GM21825 (cell line): ENCODE results near the gene NAE1.
"Not testable (repeated sequence)": the region's sequence is repeated elsewhere in the genome, so short reads cannot be mapped to it uniquely, and the experiment has no call there.

Source experiments
- ATAC-seq: cut with Tn5 transposase; IDR thresholded peaks from one replicate; pipeline ENCODE4 v1.9.1; 2021; ENCODE audit warnings: mild to moderate bottlenecking, moderate library complexity; ENCODE audit not compliant: unreplicated experiment

The NAE1 gene

DNA sequence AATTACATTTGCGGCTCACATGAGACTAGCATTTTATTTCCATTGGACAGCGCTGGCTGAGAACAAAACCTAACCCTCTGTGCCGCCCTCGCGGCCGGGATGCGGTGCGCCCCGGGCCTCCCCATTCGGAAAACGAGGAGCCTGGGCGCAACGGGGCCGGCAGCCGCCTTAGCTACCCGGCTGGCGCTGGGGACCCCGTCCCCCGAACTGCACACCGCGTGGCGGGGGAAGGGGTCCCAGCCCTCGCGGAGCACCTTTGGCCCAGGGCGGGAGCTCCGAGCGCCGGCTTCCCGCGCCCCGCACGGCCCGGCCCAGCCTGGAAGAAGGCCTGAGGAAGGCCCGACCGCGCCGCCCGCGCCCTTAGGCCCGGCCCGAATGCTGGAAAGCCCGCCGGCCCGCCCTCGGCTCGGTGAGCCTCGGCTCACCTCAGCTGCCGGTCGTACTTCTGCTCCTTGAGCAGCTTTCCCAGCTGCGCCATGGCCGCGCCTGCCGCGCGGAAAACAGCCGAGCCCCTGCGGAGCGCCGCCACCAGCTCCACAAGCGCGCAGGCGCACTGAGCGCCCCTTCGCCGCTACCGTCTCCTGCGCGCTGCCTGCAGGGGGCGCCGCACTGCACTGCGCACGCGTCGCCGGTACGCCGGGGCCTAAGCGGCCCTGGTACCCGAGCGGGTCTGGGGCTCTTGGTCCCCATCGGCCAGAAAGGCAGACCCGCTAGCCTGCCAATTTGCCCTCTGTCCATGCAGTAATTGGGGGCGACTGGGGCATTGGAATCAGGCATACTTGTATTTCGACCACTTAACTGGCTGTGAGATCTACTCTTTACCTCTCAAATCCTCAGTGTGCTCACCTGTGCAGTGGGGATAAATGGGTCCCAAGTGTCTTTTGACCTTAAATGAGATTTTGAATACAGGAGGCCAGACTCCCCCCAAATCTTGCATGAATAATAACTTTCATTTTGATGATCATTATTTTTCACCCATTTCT lies at the start of gene NAE1:
NAE1 (minus strand) TSS at position 555 of the 983 bp plus-strand sequence; CDS start at position 478, 77 bp downstream.
- peak; percentile 85 for ATAC-seq

DNA sequence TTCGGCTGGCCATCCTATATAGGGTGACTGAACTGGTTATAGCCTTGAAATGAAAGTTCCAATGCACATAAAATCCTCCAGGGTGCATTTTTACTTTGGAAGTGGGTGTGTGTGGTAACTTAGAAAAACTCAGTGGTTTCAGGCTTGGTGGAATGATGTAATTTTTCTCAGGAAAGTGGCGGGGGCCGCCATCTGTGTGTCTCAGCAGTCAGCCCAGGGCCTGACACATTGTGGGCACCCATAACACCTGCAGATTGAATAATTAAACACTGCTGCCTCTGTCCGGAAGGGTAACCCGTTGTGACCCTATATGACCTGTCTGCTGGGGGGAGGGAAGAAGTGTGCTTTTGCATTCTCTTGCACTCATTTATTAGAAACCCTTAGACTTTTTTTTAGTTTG lies 47.3 kb upstream of the NAE1 start:
- peak; percentile 26 for ATAC-seq

DNA sequence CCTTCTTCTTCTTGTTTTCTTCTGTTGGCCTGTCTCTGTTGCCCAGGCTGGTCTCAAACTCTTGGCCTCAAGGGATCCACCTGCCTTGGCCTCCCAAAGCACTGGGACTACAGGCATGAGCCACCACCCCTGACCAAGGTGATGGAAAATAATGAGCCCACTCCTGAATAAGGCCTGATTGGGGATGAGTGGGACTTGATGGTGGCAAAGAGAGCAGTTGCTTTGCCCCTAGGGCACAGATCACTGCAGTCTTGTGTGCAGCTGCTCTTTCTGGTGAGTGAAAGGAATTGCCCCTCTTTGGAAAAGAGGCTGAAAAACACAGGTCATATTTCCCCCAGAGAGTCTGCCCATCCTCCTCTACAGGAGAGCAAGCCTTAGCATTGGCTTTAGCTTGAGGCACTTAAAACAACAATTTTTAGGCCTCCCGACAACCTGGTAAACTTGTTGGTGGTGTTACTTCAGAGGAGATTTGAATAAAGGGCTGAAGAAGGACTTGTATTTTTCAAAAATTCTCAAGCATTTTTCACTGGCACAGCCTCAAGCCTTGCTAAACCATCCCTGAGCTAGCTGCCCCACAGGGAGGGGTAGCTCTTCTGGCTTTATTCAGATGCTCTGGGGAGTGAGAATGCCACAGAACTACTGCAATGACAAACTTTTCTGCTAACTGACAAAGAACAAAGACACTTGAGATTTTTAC lies 43.5 kb upstream of the NAE1 start:
- ATAC-seq, result no peak

DNA sequence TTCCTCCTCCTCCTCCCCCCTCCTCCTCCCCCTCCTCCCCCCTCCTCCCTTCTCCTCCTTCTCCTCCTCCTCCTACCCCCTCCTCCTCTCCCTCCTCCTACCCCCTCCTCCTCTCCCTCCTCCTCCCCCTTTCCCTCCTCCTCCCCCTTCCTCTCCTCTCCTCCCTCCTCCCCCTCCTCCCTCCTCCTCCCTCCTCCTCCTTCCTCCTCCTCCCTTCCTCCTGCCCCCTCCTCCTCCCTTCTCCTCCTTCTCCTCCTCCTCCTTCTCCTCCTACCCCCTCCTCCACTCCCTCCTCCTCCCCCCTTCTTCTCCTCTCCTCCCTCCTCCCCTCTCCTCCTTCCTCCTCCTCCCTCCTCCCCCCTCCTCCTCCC lies 42.9 kb upstream of the NAE1 start:
- ATAC-seq, result no peak

DNA sequence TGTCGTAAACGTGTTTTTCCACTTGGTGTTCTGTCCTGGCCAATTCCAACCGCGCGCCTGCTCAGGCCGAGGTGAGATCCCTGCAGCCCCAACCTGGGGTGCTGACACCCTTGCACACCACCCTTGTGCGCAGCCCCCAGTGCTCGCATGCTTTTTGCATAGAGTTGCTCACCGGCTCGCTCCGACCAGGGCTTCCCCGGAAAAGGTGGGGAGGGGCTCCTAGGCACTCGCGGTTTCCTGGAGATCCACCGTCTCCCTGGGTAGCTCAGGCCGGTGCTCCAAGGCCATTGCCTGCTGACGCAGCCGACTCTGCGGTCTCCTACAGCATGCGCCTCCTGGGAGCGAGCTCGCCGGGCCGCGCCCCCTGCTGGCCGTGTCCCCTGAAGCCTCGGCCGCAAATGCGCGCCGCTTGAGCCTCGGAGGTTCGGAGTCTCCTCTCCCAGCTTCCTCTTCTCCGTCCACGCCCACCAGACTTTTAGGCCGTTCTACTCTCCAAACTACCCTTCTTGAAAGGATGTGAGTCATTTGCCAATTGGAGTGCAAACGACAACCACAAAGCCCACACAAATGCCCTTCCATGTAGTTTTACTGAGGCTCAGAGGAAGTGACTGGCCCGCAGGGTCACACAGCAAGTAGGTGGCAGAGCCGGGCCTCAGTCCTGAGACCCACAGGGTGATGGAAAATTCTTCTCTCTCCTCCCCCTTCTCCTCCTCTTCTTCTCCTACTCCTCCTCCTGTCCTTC lies 42.3 kb upstream of the NAE1 start:
- ATAC-seq, result peak; percentile 87

DNA sequence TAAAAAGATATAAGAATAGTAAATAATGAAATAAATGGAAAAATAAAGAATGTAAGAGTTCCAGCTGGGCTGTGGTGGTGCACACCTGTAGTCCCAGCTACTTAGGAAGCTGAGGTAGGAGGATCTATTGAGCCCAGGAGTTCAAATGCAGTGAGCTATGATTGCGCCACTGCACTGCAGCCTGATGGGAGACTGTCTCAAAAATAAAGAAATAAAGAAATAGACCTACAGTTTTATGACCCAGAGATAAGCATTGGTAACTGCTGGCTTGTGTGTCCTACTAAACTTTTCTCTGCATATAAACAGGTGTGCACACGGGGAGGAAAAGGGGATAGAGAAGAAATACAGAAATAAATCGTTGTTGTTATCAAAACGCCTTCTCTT lies 41.8 kb upstream of the NAE1 start:
- ATAC-seq, result no peak

DNA sequence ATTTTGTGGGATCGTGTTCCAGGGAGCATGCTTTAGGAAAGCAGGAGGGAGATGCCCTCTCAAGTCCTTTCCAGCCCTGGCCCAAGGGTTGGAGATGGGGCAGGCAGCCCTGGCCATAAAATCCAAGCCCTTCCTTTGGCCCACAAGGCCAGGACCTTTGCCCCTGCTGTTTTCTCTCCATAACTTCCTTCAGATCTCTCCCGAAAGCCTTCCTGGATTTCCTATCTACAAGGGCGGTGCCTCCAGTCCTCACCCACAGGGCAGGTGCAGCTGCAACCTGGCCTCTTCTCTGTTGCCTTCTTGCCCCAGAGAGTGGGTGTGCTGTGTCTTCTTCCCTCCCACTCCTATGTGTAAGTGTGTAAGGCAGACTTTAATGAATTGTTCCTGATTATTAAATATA lies 41.1 kb upstream of the NAE1 start:
- no peak for ATAC-seq

DNA sequence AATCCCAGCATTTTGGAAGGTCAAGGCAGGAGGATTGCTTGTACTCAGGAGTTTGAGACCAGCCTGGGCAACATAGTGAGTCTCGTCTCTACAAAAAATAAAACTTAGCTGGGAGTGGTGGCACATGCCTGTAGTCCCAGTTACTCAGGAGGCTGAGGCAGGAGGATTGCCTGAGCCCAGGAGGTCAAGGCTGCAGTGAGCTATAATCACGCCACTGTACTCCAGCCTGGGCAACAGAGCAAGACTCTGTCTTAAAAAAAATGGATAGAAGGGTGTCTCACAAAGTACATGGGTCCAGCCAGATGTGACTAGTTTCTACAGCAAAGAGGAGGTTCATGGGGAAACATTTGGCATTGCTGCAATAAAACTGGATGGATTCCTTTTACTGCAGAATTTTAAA lies 40.6 kb upstream of the NAE1 start:
- ATAC-seq, result not testable (repeated sequence)

DNA sequence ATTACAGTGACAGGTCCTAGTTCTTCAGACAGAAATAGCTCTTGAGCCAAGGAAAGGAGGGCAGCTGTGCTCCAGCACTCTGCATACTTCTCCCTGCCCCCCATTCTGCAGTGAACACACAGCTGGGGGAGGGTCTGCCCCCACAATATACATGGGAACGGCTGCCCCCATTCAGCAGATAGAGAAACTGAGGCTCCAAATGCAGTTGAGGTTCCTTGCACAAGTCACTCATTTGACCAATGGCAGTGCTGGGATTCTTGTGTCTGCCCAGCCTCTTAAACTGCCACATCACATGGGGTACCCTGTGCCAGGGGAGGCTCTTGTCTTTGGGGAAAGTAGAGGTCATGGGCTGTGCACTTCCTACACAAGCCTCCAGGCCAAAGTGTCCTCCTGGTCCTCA lies 38.6 kb upstream of the NAE1 start:
- no peak for ATAC-seq

DNA sequence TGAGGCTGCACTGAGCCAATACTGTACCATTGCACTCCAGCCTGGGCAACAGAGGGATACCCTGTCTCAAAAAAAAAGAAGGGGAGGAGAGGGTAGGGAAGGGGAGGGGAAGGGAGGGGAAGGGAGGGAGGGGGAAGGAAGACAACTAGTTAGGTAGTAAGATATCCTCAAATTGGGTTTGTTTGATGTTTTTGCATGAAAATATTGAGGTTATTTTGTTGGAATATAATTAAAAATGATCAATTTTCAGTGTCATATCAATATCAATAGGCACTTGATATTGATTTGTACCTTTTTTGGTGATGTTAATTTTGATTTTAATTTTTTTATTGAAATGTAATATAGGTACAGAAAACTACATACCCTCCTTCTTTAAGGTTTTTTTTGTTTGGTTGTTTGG lies 32.9 kb upstream of the NAE1 start:
- no peak for ATAC-seq

DNA sequence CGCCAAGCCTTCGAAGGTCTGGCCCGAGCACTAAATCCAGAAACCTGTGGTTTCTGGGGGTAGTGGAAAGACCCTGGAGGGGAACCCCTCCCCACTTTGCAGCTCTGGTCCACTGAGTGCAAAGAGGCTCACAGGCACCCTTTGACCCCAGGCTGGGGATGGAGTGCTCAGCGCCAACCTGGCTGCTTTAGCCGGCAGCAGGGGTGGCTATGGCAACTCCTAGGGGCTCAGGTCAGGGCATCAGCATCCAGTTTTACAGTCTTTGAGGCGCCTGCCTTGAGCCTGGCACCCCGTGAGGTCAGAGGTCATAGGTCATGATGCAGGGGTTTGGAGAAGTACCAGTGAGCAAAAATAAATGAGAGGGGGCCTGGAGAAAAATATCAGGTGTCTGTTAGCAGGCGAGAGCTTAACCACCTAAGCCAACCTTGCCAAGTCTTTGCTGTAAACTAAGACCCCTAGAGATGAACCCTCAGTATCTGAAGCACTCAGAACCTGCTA lies 31.3 kb upstream of the NAE1 start:
- ATAC-seq, result no peak

DNA sequence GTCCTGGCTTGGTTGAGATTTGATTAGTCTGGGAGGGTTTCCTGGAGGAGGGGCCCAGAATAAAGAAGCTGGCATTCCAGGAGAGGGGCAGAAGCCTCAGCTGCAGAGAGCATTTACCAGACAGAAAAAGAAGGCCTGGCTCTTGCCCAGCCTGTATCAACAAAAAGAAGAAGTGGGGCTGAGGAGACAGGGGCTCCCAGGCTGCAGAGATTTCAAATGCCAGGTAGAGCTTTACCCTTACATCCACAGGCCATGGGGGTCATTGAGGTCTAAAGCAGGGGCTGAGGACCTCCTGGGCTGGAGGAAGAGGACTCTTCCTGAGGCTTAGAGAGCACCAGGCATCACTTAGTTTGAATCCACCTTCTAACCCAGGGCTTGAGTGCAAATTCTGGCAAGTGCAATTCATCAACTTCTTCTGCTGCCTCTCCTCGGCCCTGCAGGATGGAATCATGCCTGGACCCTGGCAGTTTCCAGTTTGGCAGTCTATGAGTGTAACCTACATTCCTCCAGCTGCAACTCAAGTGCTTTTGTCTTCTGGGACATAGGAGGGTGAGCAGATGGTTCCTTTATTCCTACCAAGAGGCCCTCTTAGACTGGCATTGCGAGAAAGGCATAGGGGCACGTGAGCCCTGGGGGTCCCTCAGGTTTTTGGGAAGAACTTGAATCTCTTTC lies 28.8 kb upstream of the NAE1 start:
- ATAC-seq, result no peak

DNA sequence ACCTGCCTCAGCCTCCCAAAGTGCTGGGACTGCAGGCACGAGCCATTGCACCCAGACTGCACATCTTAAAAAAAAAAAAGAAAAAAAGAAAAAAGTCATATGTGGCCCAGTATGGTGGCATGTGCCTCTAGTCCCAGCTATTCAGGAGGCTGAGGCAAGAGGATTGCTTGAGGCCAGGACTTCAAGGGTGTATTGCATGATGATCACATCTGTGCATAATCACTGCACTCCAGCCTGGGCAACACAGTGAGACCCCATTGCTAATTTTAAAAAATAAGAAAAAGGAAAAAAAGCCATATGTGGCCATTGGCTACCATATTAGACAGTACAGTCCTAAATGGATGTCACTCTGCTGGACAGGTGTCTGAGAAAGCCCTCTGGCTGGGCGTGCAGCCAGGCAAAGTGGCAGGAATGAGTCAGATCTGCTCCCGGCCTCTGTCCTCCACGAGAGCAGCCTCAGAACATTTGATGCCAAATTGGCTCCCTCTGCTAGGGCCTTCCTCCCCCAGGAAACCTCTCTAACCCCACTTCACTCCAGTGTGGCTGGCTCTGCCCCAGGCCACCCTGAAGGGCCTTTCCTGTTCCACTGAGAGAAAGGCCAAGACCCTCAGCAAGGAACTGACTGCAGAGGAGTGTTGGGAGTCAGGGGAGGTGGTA lies 28.1 kb upstream of the NAE1 start:
- ATAC-seq, result no peak

DNA sequence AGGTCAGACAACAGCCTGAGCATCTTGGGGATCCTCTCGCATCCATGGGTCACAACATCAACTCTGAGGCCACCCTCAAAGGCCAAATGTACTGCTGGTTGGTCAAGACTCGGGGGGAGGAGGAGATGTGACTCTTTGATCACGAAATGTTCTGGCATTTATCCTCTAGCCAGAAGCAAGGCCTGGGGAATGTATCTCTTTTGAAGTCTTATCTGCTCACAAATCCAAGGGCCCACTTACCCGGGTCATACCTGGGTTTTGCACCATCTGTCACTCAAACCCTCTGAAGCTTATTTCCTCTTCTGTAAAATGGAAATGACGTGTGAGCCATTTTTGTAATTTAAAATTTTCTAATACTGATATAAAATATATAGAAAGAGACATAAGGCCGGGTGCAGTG lies 26.7 kb upstream of the NAE1 start:
- no peak for ATAC-seq

DNA sequence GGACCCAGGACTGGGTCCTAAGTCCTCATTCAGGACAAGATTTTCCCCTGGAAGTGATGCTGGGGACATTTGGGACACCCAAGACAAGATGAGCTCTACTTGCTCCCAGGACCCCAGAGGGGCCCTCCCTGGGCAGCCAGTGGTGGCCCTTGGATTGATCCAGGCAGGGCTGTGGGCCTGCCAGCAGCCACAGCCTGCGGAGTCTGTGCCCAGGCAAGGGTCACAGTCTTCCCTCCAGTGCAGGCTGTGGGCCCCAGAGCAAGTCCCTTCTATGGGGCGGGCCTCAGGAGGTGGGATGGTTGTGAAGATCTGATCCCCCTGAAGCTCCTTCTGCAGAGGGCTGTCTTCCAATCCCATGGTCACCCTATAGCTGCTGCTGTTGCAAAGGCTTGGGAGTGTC lies 26.0 kb upstream of the NAE1 start:
- ATAC-seq, result no peak

DNA sequence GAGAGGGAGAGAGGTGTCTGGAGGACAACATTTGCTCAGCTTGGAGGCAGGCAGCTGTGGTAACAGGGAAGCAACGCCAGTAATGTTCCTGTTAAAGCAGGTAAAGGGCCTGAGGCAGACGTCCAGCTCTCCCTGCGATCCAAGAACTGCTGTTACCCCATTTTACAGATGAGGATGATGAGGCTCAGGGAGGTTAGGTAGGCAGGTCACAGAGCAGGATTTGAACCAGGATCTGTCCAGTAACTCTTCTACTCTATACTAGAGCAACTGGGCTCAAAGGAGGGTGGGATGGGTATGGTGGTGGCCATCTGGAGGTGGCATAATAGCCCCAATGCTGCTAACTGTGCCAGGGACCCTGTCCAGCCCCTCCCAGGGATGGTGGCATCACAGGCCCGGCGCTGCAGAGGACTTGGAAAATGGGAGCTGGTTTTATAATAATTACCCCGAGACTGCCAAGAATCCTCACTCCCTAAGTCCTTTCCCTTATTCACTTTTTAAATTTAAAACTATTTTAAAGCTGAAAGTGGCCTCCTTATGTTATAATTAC lies 25.5 kb upstream of the NAE1 start:
- no peak for ATAC-seq

DNA sequence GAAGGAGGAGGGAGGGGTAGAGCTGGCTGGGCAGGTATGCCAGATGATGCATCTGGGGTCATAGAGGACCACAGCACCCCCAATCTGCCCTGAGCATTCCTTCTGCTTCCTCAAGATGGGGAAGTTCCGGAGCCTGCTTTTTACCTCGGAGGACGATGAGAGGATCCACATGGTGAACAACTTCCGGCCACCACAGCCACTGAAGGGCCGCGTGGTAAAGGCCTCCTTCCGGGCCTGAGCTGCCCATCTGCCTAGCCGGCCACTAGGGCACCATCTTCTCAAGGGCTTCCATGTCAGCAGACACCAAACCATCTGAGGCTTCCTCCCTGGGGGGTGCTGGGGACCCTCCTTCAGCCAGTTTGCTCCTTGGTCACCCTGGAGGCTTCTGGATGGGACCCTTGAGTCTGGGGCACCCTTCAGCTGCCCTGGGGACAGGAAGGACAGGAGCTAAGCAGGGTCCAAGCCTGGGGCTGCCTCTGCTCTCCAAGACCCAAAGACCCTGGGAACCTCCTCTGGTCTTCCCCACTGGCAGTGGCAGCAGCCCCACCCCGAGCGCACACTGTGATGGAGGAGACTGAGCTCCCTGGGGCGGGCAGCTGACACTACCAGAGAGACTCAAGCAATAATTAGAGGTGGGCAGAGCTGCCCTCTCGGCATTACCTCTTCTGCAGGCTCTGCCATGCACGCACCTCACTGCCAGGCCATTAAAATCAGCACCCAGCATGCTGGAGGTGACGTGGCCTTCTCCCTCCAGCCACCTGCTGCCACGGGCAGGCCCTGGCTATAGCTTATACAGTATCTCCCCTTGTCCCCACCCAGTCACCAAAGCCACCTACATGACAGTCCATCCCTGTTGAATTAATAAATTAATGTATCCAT lies 22.7 kb upstream of the NAE1 start:
- ATAC-seq, result no peak

DNA sequence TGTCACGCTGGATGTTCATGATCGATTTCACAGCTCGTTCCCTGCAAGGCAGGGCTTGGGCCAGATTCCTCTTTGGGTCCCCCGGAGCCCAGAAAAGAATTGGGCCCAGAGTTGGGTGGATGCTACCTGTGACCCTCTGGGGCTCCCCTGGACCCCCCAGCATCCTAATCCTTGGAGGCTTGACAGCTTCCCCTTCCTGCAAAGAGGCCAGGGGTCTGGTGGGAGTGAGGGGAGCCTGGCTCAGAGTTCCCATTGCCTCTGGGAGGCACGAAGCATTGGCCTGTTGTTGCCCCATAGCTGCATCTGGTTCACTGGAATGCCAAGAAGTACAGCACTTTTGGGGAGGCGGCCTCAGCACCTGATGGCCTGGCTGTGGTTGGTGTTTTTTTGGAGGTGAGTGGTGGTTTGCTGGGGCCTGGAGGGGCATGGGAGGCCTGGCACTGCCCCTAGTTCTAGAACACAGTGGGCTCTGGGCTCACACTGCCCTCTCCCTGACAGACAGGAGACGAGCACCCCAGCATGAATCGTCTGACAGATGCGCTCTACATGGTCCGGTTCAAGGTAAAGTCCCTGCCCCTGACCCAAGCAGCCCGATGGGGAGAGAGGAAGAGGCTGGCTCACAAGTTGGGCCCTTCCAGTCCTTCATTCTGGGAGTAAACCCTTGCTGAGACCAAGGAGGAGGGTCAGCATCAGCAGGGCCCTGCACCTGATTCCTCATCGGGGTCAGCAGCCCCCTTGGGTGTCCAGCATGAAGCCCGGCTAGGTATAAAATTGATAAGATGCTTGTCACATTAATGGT lies 20.6 kb upstream of the NAE1 start:
- ATAC-seq, result no peak
